Nephron progenitor cell (in vitro differentiated cells): ENCODE measurements around the gene COX17.

Experiments
- DNase-seq: peaks from one replicate; pipeline ENCODE4 v3.0.0; 2021
- H3K27ac Mint-ChIP-seq: 2 replicates; pipeline ENCODE4 v1.8.0; 2021; ENCODE audit warnings: mild to moderate bottlenecking, moderate library complexity, mixed read lengths
- H3K27me3 Mint-ChIP-seq: 2 replicates; pipeline ENCODE4 v1.8.0; 2021; ENCODE audit warnings: mild to moderate bottlenecking, low read depth, mixed read lengths; ENCODE audit not compliant: poor library complexity
- H3K36me3 Mint-ChIP-seq: 2 replicates; pipeline ENCODE4 v1.8.0; 2021; ENCODE audit warnings: low read depth, mixed read lengths
- H3K4me1 Mint-ChIP-seq: 2 replicates; pipeline ENCODE4 v1.8.0; 2021; ENCODE audit warnings: mixed read lengths
- H3K4me3 Mint-ChIP-seq: 2 replicates; pipeline ENCODE4 v1.8.0; 2021; ENCODE audit warnings: mild to moderate bottlenecking, moderate library complexity, mixed read lengths
- H3K9me3 Mint-ChIP-seq: 2 replicates; pipeline ENCODE4 v1.8.0; 2021; ENCODE audit warnings: mild to moderate bottlenecking, moderate library complexity, mixed read lengths
- TF ChIP-seq, protein P1 (sequence below): fragments of 200-600 bp; sonication (generic); IDR thresholded peaks from 2 replicates; pipeline ENCODE4 v1.5.0; 2021; ENCODE audit warnings: antibody characterized with exemption

COX17 gene

DNA sequence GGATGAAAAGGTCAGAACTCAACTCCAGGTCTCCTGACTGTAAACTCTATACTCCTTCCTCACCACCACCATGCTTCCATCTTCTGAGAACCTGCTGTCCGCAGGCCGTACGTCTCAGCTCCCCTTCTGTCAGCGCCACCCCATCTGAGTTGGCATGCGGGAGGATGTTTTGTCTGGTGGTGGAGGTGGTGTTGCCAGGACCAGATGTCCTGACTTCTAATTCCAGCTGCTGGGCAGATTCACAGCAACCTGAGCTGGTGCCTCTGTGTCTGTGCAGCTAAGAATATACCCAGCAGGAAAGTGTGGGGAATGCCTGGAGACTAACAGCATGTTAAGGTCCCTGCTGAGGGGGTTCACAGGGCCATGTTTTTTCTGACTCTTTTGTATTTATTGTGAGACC is 56.3 kb downstream of the COX17 start:
- Mint-ChIP-seq H3K27me3 (peaks cover 10% of the 10 kb centered on the region), H3K4me1 (peaks cover 9% of the 10 kb centered on the region), H3K36me3 (no peaks in the 10 kb centered on the region), H3K9me3 (peaks cover 5% of the 10 kb centered on the region), H3K4me3 (no peak overlapping the region), H3K27ac (no peak overlapping the region)
- TF ChIP-seq, protein P1, sequence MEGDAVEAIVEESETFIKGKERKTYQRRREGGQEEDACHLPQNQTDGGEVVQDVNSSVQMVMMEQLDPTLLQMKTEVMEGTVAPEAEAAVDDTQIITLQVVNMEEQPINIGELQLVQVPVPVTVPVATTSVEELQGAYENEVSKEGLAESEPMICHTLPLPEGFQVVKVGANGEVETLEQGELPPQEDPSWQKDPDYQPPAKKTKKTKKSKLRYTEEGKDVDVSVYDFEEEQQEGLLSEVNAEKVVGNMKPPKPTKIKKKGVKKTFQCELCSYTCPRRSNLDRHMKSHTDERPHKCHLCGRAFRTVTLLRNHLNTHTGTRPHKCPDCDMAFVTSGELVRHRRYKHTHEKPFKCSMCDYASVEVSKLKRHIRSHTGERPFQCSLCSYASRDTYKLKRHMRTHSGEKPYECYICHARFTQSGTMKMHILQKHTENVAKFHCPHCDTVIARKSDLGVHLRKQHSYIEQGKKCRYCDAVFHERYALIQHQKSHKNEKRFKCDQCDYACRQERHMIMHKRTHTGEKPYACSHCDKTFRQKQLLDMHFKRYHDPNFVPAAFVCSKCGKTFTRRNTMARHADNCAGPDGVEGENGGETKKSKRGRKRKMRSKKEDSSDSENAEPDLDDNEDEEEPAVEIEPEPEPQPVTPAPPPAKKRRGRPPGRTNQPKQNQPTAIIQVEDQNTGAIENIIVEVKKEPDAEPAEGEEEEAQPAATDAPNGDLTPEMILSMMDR: no peak
- DNase-seq: no peak
